Effector memory CD8-positive, alpha-beta T cell (primary cell): ENCODE results near the gene CSNK1G3.

Source experiments
- ATAC-seq: fragments of 150-1000 bp; cut with Tn5 transposase; replicated peaks from 2 replicates; pipeline ENCODE4 v1.10.0; 2021; ENCODE audit warnings: mild to moderate bottlenecking, moderate library complexity
- DNase-seq, 3 experiments: peaks; one replicate each; pipeline ENCODE4 v3.0.0; 2021
- H3K27ac Mint-ChIP-seq, 2 donors: one replicate each; pipeline ENCODE4 v1.8.0; 2022; ENCODE audit warnings: mild to moderate bottlenecking in 2 of 2, mixed read lengths in 2 of 2, moderate library complexity in 2 of 2
- H3K27me3 Mint-ChIP-seq, 2 donors: one replicate each; pipeline ENCODE4 v1.8.0; 2022; ENCODE audit warnings: mixed read lengths in 2 of 2
- H3K36me3 Mint-ChIP-seq: one replicate; pipeline ENCODE4 v1.8.0; 2022; ENCODE audit warnings: mild to moderate bottlenecking, moderate library complexity, mixed read lengths; ENCODE audit not compliant: insufficient read depth
- H3K4me1 Mint-ChIP-seq, 2 donors: one replicate each; pipeline ENCODE4 v1.8.0; 2022; ENCODE audit warnings: low read depth in 2 of 2, mixed read lengths in 2 of 2
- H3K4me3 Mint-ChIP-seq, 2 donors: one replicate each; pipeline ENCODE4 v1.8.0; 2022; ENCODE audit warnings: mild to moderate bottlenecking in 2 of 2, mixed read lengths in 2 of 2, moderate library complexity in 2 of 2
- H3K9me3 Mint-ChIP-seq, 2 donors: one replicate each; pipeline ENCODE4 v1.8.0; 2022; ENCODE audit warnings: mixed read lengths in 2 of 2

The CSNK1G3 gene

DNA sequence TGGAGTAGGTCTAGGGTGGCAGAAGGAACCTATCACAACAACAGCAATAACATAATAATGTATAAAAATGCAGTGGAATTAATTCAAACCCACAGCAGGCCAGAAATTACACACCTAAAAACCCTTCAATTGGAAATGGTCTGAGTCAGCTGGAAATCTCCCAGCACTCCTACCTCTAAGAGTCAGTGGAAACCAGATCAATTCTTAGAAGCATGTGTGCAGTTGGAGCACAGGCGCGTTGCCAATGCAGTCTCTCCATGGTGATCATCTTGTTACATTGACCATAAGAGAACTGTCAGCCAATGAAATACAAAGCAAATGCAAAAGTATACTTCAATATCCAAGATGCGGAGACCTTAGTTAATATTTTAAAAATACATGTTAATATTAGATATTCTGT, 15.1 kb upstream of the CSNK1G3 start:
- Mint-ChIP-seq H3K4me3 (no peak overlapping the region), H3K4me1 (no peaks in the 10 kb centered on the region), H3K27me3 (peaks cover under 1 to 6% of the 10 kb centered on the region in 2 donors), H3K27ac (no peak overlapping the region), H3K36me3 (no peaks in the 10 kb centered on the region), H3K9me3 (no peaks in the 10 kb centered on the region)
- DNase-seq (no peak), ATAC-seq (no peak)

DNA sequence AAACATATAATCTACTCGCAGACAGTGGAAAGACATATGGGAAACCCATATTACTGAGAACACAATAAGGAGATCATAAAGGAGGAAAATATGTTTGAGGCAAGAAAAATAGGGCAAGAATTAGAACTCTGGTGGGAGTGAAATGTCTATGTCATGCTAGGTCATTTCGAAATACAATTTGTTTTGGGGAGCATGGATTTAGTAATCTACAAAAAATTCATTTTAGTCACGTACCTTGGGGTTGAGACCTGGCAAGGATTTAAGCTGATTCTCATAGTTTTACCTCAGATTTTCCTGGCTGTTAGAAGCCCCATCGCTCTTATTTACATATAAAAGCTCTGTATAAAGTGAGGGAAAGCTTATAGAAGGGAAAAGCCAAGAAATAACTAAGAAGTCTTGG, 11.5 kb upstream of the CSNK1G3 start:
- no peaks in the 10 kb centered on the region for H3K9me3 Mint-ChIP-seq
- no peak overlapping the region for H3K4me3 Mint-ChIP-seq
- H3K27me3 Mint-ChIP-seq: peaks cover 10 to 12% of the 10 kb centered on the region in 2 donors
- no peak overlapping the region for H3K27ac Mint-ChIP-seq
- no peaks in the 10 kb centered on the region for H3K4me1 Mint-ChIP-seq
- DNase-seq (no peak), ATAC-seq (no peak)
- H3K36me3 Mint-ChIP-seq: no peaks in the 10 kb centered on the region

DNA sequence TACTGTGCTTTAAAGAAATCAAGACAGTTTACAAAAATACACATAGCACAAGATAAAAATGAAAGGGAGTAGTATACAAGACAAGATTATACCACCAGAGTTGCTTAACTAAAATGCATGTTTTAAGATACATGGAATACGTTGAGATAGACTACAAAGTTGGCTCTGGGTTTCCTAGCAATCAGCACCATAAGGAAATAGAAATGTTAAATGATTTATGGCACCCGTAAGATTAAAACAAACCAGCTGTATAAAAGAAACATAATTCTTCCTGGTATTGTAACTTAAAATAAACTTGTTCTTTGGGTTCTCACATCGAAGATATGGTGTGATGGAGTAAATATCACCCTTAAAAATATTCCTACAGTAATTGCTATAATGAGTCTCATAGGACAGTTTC, 9.9 kb upstream of the CSNK1G3 start:
- Mint-ChIP-seq H3K4me1 (no peaks in the 10 kb centered on the region), H3K36me3 (no peaks in the 10 kb centered on the region), H3K9me3 (no peaks in the 10 kb centered on the region), H3K27ac (no peak overlapping the region), H3K4me3 (no peak overlapping the region), H3K27me3 (peaks cover 18 to 27% of the 10 kb centered on the region in 2 donors)
- DNase-seq (no peak), ATAC-seq (no peak)

DNA sequence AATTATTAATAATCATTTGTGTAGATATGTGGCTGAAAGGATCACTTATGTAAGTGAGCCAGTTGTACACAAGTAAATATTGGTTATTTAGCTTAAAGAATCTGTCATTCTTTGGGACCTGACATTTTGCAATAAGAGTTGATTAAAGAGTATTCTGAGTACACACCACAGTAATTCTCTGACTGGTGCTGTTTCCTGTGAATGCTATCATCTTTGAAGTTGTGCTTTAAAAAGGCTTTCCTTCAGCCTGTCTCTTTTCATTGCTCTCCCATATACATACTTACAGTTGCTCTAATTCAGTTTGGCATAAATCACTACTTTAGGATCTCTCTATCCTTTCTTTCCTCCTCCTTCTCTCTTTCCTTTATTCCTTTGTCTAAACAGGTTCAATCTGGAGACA, 8.7 kb upstream of the CSNK1G3 start:
- ATAC-seq (no peak), DNase-seq (no peak)
- Mint-ChIP-seq H3K4me1 (no peaks in the 10 kb centered on the region), H3K27ac (no peak overlapping the region), H3K36me3 (no peaks in the 10 kb centered on the region), H3K9me3 (no peaks in the 10 kb centered on the region), H3K4me3 (no peak overlapping the region), H3K27me3 (peaks cover 20 to 28% of the 10 kb centered on the region in 2 donors)

GRCh38 chr5:123505633-123506032, 6.3 kb upstream of the CSNK1G3 start:
- ATAC-seq (no peak), DNase-seq (no peak)
- Mint-ChIP-seq H3K36me3 (no peaks in the 10 kb centered on the region), H3K9me3 (no peaks in the 10 kb centered on the region), H3K27me3 (peaks cover 14 to 28% of the 10 kb centered on the region in 2 donors), H3K27ac (no peak overlapping the region), H3K4me3 (no peak overlapping the region), H3K4me1 (no peaks in the 10 kb centered on the region)

- Mint-ChIP-seq H3K4me3 (no peak overlapping the region), H3K36me3 (peaks cover 11% of the 10 kb centered on the region), H3K27me3 (peaks cover 14 to 28% of the 10 kb centered on the region in 2 donors), H3K27ac (no peak overlapping the region), H3K4me1 (peaks cover 5 to 8% of the 10 kb centered on the region in 2 donors), H3K9me3 (no peaks in the 10 kb centered on the region)
- ATAC-seq: no peak
- no peak for DNase-seq
Observed at GRCh38 chr5:123508441-123508840, 3.5 kb upstream of the CSNK1G3 start.

GRCh38 chr5:123511290-123511647, 708 bp upstream of the CSNK1G3 start:
- no peak for DNase-seq
- peak overlapping the region; percentile 98 for H3K4me3 Mint-ChIP-seq
- no peaks in the 10 kb centered on the region for H3K9me3 Mint-ChIP-seq
- peaks cover 8 to 10% of the 10 kb centered on the region in 2 donors for H3K27me3 Mint-ChIP-seq
- peak overlapping the region; percentile 98 to 99 for H3K27ac Mint-ChIP-seq
- ATAC-seq: no peak
- peaks cover 18% of the 10 kb centered on the region for H3K36me3 Mint-ChIP-seq
- H3K4me1 Mint-ChIP-seq: peaks cover 22 to 30% of the 10 kb centered on the region in 2 donors

GRCh38 chr5:123512611-123513461, 859 bp downstream of the CSNK1G3 start:
- H3K9me3 Mint-ChIP-seq: no peaks in the 10 kb centered on the region
- peaks cover 21% of the 10 kb centered on the region for H3K36me3 Mint-ChIP-seq
- H3K27me3 Mint-ChIP-seq: no peaks in the 10 kb centered on the region
- H3K27ac Mint-ChIP-seq: peak overlapping the region; percentile 98 to 99
- peak; percentile 8 for ATAC-seq
- peak; percentile 24 to 33 (median 27) for DNase-seq
- peaks cover 25 to 40% of the 10 kb centered on the region in 2 donors for H3K4me1 Mint-ChIP-seq
- H3K4me3 Mint-ChIP-seq: peak overlapping the region; percentile 98

DNA sequence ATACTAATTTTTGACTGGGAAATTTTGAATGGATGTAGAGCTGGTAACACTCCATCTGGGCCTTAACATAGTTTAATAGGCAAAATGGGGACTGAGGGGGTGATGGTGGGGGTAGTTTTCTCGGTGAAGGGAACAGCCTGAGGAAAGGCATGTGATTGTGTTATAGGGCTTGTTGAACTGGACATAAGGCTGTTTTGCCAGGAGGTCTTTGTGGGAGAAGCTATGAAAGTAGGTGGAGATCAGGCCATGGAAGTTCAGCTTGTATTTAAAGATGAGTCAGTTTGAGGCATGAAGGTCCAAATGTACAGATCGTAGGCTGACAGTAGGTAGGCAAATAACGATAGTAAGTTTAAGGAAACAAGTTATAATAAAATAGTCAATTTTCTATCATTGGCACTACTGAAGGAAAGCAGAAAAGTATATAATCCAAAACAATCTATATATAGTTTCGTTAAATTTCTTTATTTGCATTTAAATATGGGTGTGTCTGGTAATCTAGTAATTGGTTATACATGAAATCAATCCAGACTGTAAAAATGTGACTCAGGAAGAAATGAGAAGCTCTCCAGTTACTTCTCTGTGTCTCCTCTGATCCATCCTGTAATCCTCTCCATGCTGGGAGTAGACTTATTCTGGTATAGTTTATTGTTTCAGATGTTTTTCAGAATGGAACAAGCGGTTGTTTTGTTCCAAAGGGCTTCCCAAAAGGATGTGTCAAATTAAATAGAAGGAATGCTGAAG, 2.8 kb downstream of the CSNK1G3 start:
- peak overlapping the region in 1 of 2 donors; percentile 98 for H3K4me3 Mint-ChIP-seq
- H3K27me3 Mint-ChIP-seq: no peaks in the 10 kb centered on the region
- DNase-seq: no peak
- H3K36me3 Mint-ChIP-seq: peaks cover 21% of the 10 kb centered on the region
- no peaks in the 10 kb centered on the region for H3K9me3 Mint-ChIP-seq
- no peak for ATAC-seq
- H3K4me1 Mint-ChIP-seq: peaks cover 36 to 55% of the 10 kb centered on the region in 2 donors
- H3K27ac Mint-ChIP-seq: peak overlapping the region; percentile 6 to 27

- Mint-ChIP-seq H3K4me3 (peak overlapping the region; percentile 2 to 44), H3K27ac (peak overlapping the region; percentile 6 to 26), H3K36me3 (peaks cover 21% of the 10 kb centered on the region), H3K27me3 (no peaks in the 10 kb centered on the region), H3K4me1 (peaks cover 36 to 60% of the 10 kb centered on the region in 2 donors), H3K9me3 (no peaks in the 10 kb centered on the region)
- DNase-seq (peak in 2 of 3 experiments; percentile 5), ATAC-seq (peak; percentile 52)
Observed at GRCh38 chr5:123515904-123516303, 3.9 kb downstream of the CSNK1G3 start.

DNA sequence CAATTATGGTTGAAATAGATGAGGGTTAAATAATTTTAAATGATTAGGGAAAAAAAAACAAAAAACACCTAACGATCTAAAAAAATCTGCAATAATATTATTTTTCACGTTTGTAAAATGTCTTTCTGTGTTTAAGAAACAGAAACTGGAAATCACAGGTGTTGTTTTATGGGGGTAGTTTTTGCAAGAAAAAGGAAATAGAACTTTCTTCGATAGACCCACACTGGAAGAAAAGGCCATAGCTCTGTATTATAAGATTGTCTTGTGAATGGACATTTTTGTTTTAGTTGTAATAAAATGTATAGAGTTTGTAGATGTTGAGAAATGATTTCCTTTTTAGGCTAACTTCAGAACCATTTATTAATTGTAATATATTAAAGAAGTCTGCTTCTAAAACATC, 5.5 kb downstream of the CSNK1G3 start:
- DNase-seq: no peak
- H3K27me3 Mint-ChIP-seq: no peaks in the 10 kb centered on the region
- H3K4me1 Mint-ChIP-seq: peaks cover 33 to 68% of the 10 kb centered on the region in 2 donors
- peaks cover 15% of the 10 kb centered on the region for H3K36me3 Mint-ChIP-seq
- ATAC-seq: no peak
- H3K9me3 Mint-ChIP-seq: no peaks in the 10 kb centered on the region
- no peak overlapping the region for H3K27ac Mint-ChIP-seq
- H3K4me3 Mint-ChIP-seq: peak overlapping the region in 1 of 2 donors; percentile 24

DNA sequence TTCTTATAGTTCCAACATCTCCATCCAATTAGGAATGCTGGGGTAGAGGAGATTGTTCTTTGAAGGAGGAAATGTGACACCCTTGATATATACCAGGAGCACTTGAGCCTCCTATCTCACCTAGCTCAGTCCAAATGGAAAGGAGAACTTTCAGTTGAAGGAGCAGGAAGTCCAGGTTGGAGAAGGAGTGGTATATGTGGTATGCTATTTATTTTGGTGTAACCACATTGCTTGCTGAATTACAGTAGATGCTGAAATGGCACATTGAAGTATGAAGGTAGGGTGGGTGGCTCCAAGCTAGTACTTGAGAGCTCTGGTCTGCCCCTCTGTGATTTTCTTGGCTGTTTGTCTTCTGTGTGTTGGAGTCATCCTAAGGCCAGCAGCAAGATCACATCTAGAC, 6.1 kb downstream of the CSNK1G3 start:
- no peak for ATAC-seq
- no peak for DNase-seq
- Mint-ChIP-seq H3K36me3 (peaks cover 10% of the 10 kb centered on the region), H3K27me3 (no peaks in the 10 kb centered on the region), H3K4me3 (peak overlapping the region in 1 of 2 donors; percentile 6), H3K9me3 (no peaks in the 10 kb centered on the region), H3K27ac (no peak overlapping the region), H3K4me1 (peaks cover 31 to 68% of the 10 kb centered on the region in 2 donors)

GRCh38 chr5:123520677-123521247, 8.8 kb downstream of the CSNK1G3 start:
- Mint-ChIP-seq H3K9me3 (no peaks in the 10 kb centered on the region), H3K4me1 (peaks cover 26 to 53% of the 10 kb centered on the region in 2 donors), H3K27ac (no peak overlapping the region), H3K36me3 (peaks cover 7% of the 10 kb centered on the region), H3K4me3 (no peak overlapping the region), H3K27me3 (no peaks in the 10 kb centered on the region)
- ATAC-seq (no peak), DNase-seq (no peak)
